GM06990 (cell line): ENCODE results near the gene SPG11.

Source experiments
- DNase-seq: peaks from one replicate; pipeline ENCODE4 v3.0.0-alpha.2; 2011; ENCODE audit not compliant: insufficient read length; ENCODE audit errors: extremely low read depth
- H3K27me3 ChIP-seq: replicated peaks from 2 replicates; pipeline ENCODE4 v1.6.0; 2011; ENCODE audit warnings: low read length; ENCODE audit not compliant: control insufficient read depth, insufficient read depth
- H3K36me3 ChIP-seq: 2 replicates; pipeline ENCODE4 v1.5.1; 2011; ENCODE audit warnings: low read length; ENCODE audit not compliant: control insufficient read depth, insufficient read depth
- H3K4me3 ChIP-seq: replicated peaks from 2 replicates; pipeline ENCODE4 v1.5.1; 2011; ENCODE audit warnings: low read depth, mild to moderate bottlenecking, control low read depth, low read length
- CTCF ChIP-seq: IDR thresholded peaks from 2 replicates; pipeline ENCODE4 v1.5.1; 2011; ENCODE audit warnings: low read length, control low read depth, mild to moderate bottlenecking, inconsistent platforms; ENCODE audit not compliant: insufficient read depth, poor library complexity, severe bottlenecking

The SPG11 gene, protein sequence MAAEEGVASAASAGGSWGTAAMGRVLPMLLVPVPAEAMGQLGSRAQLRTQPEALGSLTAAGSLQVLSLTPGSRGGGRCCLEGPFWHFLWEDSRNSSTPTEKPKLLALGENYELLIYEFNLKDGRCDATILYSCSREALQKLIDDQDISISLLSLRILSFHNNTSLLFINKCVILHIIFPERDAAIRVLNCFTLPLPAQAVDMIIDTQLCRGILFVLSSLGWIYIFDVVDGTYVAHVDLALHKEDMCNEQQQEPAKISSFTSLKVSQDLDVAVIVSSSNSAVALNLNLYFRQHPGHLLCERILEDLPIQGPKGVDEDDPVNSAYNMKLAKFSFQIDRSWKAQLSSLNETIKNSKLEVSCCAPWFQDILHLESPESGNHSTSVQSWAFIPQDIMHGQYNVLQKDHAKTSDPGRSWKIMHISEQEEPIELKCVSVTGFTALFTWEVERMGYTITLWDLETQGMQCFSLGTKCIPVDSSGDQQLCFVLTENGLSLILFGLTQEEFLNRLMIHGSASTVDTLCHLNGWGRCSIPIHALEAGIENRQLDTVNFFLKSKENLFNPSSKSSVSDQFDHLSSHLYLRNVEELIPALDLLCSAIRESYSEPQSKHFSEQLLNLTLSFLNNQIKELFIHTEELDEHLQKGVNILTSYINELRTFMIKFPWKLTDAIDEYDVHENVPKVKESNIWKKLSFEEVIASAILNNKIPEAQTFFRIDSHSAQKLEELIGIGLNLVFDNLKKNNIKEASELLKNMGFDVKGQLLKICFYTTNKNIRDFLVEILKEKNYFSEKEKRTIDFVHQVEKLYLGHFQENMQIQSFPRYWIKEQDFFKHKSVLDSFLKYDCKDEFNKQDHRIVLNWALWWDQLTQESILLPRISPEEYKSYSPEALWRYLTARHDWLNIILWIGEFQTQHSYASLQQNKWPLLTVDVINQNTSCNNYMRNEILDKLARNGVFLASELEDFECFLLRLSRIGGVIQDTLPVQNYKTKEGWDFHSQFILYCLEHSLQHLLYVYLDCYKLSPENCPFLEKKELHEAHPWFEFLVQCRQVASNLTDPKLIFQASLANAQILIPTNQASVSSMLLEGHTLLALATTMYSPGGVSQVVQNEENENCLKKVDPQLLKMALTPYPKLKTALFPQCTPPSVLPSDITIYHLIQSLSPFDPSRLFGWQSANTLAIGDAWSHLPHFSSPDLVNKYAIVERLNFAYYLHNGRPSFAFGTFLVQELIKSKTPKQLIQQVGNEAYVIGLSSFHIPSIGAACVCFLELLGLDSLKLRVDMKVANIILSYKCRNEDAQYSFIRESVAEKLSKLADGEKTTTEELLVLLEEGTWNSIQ (N-terminal part only)

DNA sequence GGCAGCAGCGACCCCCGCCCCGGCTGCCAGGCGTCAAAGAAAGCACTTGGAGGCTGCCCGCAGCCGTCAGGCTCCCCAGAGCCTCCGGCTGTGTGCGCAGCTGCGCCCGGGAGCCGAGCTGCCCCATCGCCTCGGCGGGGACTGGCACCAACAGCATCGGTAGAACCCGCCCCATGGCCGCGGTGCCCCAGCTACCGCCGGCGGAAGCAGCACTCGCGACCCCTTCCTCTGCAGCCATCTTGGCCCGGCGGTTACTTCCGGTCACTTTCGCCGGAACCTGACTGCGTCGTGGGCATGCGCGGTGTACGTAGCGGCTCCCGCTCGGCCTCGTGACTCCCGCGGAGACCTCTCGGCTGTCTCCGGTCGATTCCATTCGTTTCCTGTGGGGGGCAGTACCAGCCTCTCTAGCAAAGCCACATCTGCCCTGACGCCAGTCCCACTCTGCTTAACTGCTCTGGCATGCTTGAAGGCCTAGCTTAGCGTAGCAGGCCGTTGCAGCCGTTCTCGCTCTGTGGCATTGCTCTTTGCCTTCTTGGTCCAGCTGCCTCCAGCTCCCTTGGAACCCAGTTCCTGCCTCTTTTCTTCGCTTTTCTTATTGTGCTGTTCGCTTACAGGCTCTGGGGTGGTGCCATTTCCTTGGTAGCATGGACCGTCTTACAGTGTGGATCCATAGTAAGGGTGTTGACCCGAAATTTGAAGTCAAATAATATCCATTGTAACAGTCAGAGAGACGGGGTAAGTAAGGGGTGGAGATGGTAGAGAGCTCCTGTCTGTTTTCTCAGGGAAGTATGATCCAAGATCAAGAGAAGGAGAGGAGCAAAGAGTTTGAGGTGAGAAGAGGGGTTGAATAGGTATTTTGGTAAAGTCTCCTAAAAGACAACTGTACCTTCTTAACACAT, at the start of gene SPG11:
Gene SPG11 (minus strand): TSS at position 253 of the 899 bp plus-strand sequence. CDS start 15 bp downstream, at position 238.
- no peaks in the 10 kb centered on the region for H3K36me3 ChIP-seq
- peak; percentile 97 for DNase-seq
- peak within 1 kb of the TSS; percentile 84 for H3K4me3 ChIP-seq
- H3K27me3 ChIP-seq: no peaks in the 10 kb centered on the region
- peak; percentile 76 for TF ChIP-seq CTCF

GRCh38 chr15:44712346-44713005, 49.0 kb upstream of the SPG11 start:
- DNase-seq: peak; percentile 64
- peak overlapping the region; percentile 99 for H3K4me3 ChIP-seq
- no peak for TF ChIP-seq CTCF
- H3K27me3 ChIP-seq: no peaks in the 10 kb centered on the region
- H3K36me3 ChIP-seq: peaks cover 26% of the 10 kb centered on the region

DNA sequence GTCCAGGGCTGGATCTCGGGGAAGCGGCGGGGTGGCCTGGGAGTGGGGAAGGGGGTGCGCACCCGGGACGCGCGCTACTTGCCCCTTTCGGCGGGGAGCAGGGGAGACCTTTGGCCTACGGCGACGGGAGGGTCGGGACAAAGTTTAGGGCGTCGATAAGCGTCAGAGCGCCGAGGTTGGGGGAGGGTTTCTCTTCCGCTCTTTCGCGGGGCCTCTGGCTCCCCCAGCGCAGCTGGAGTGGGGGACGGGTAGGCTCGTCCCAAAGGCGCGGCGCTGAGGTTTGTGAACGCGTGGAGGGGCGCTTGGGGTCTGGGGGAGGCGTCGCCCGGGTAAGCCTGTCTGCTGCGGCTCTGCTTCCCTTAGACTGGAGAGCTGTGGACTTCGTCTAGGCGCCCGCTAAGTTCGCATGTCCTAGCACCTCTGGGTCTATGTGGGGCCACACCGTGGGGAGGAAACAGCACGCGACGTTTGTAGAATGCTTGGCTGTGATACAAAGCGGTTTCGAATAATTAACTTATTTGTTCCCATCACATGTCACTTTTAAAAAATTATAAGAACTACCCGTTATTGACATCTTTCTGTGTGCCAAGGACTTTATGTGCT, 48.4 kb upstream of the SPG11 start:
- no peaks in the 10 kb centered on the region for H3K27me3 ChIP-seq
- peaks cover 24% of the 10 kb centered on the region for H3K36me3 ChIP-seq
- TF ChIP-seq CTCF: no peak
- peak overlapping the region; percentile 99 for H3K4me3 ChIP-seq
- DNase-seq: no peak

DNA sequence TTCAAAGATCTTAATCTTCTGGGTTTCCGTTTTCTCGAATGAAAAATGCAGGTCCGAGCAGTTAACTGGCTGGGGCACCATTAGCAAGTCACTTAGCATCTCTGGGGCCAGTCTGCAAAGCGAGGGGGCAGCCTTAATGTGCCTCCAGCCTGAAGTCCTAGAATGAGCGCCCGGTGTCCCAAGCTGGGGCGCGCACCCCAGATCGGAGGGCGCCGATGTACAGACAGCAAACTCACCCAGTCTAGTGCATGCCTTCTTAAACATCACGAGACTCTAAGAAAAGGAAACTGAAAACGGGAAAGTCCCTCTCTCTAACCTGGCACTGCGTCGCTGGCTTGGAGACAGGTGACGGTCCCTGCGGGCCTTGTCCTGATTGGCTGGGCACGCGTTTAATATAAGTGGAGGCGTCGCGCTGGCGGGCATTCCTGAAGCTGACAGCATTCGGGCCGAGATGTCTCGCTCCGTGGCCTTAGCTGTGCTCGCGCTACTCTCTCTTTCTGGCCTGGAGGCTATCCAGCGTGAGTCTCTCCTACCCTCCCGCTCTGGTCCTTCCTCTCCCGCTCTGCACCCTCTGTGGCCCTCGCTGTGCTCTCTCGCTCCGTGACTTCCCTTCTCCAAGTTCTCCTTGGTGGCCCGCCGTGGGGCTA, 47.8 kb upstream of the SPG11 start, which contains the start of the genes B2M and PATL2:
Gene B2M (plus strand): TSS at position 422 of the 647 bp plus-strand sequence. CDS start 30 bp downstream, at position 452.
Gene PATL2 (minus strand): TSS at position 228 of the 647 bp plus-strand sequence. CDS start 34,833 bp downstream, outside the sequence.
- no peak for TF ChIP-seq CTCF
- Histone ChIP-seq H3K27me3 (no peaks in the 10 kb centered on the region), H3K4me3 (peak within 1 kb of the TSS; percentile 99), H3K36me3 (peaks cover 18% of the 10 kb centered on the region)
- DNase-seq: peak; percentile 95
